NCI-H2171 treated with DMSO at 0.1 percent for 48 hours (cell line): ENCODE results near the gene PCCA.
"Not testable (repeated sequence)": the region's sequence is repeated elsewhere in the genome, so short reads cannot be mapped to it uniquely, and the experiment has no call there.

ENCODE experiments used
- DNase-seq: peaks from one replicate; lab custom pipeline; 2025; lab: John Stamatoyannopoulos, UW

PCCA gene

GRCh38 chr13:100544866-100545683, 456.2 kb downstream of the PCCA start:
- no peak for DNase-seq

GRCh38 chr13:100545684-100546061, 456.8 kb downstream of the PCCA start:
- no peak for DNase-seq

- no peak for DNase-seq
These were observed 458.0 kb downstream of the PCCA start for GRCh38 chr13:100546713-100547405.

GRCh38 chr13:100547791-100548201, 458.9 kb downstream of the PCCA start:
- peak; percentile 76 for DNase-seq

GRCh38 chr13:100549316-100549715, 460.4 kb downstream of the PCCA start:
- no peak for DNase-seq

GRCh38 chr13:100552755-100553154, 463.9 kb downstream of the PCCA start:
- DNase-seq: peak; percentile 93

GRCh38 chr13:100559886-100560285, 471.0 kb downstream of the PCCA start:
- no peak for DNase-seq

GRCh38 chr13:100560498-100561157, 471.7 kb downstream of the PCCA start:
- no peak for DNase-seq

GRCh38 chr13:100561158-100561499, 472.2 kb downstream of the PCCA start:
- no peak for DNase-seq

- no peak for DNase-seq
These were observed 472.8 kb downstream of the PCCA start for GRCh38 chr13:100561599-100562204.

GRCh38 chr13:100563779-100564178, 474.9 kb downstream of the PCCA start:
- no peak for DNase-seq

GRCh38 chr13:100564444-100565223, 475.7 kb downstream of the PCCA start:
- DNase-seq: no peak

- no peak for DNase-seq
These were observed 476.4 kb downstream of the PCCA start for GRCh38 chr13:100565286-100565685.

GRCh38 chr13:100566543-100566942, 477.6 kb downstream of the PCCA start:
- no peak for DNase-seq

- peak; percentile 73 for DNase-seq
These were observed 484.2 kb downstream of the PCCA start for GRCh38 chr13:100573121-100573520.

GRCh38 chr13:100577239-100577638, 488.3 kb downstream of the PCCA start:
- DNase-seq: not testable (repeated sequence)
